ENCODE measurements around the gene BORCS6. TPM values are rescaled to one million over a fixed set of nuclear protein-coding genes. Genes with fewer than 3 reads are reported as not detected.

BORCS6 gene
- total and polyA plus RNA-seq, 3 donors from 2014 or later, result 8.5 to 10.4 (median 8.7) TPM

GRCh38 chr17:8149419-8150193 lies 40.4 kb downstream of the BORCS6 start:
- H3K4me1 ChIP-seq, result peaks cover 32% of the 10 kb centered on the region
- H3K27ac ChIP-seq, result peak overlapping the region; percentile 99 to 100
- H3K36me3 ChIP-seq (ENCODE audit: low read depth, missing control alignments), result no peaks in the 10 kb centered on the region
- DNase-seq, result no peak
- WGBS, 2 donors, result 93 to 95% methylated on average over 23 to 29 of the region's 29 CpGs
- H3K27me3 ChIP-seq, result no peaks in the 10 kb centered on the region
- TF ChIP-seq CTCF (IDR thresholded peaks at IDR 0.05) (no peak), POLR2A (IDR thresholded peaks at IDR 0.05) (no peak)
- intact Hi-C loops (cut with DNase I; ENCODE audit: low total_unique reads), result loop anchor here (5.0 kb wide), 1 partner anchor 307 kb away; no protein-coding TSS in a partner anchor
- no peak overlapping the region for H3K4me3 ChIP-seq
- H3K9me3 ChIP-seq, result no peaks in the 10 kb centered on the region

- TF ChIP-seq CTCF (IDR thresholded peaks at IDR 0.05), result no peak
- no peak for TF ChIP-seq POLR2A (IDR thresholded peaks at IDR 0.05)
- H3K27me3 ChIP-seq, result no peaks in the 10 kb centered on the region
- H3K27ac ChIP-seq, result peak overlapping the region in 1 of 2 donors; percentile 62
- intact Hi-C loops (cut with DNase I; ENCODE audit: low total_unique reads), result no loop called here
- H3K9me3 ChIP-seq, result no peaks in the 10 kb centered on the region
- no peak overlapping the region for H3K4me3 ChIP-seq
- 93 to 94% methylated on average over 9 to 13 of the region's 13 CpGs for WGBS, 2 donors
- no peaks in the 10 kb centered on the region for H3K36me3 ChIP-seq (ENCODE audit: low read depth, missing control alignments)
- no peak for DNase-seq
- peaks cover 24% of the 10 kb centered on the region for H3K4me1 ChIP-seq
Measured at GRCh38 chr17:8148560-8148959, 41.4 kb downstream of the BORCS6 start.

GRCh38 chr17:8147805-8148404 lies 42.1 kb downstream of the BORCS6 start:
- H3K4me1 ChIP-seq, result peaks cover 17% of the 10 kb centered on the region
- whole genome bisulfite sequencing, 2 donors, result 82 to 91% methylated on average over 7 to 13 of the region's 13 CpGs
- DNase-seq, result no peak
- no peak for TF ChIP-seq CTCF (IDR thresholded peaks at IDR 0.05)
- no peak for TF ChIP-seq POLR2A (IDR thresholded peaks at IDR 0.05)
- intact Hi-C loops (cut with DNase I; ENCODE audit: low total_unique reads), result no loop called here
- no peaks in the 10 kb centered on the region for H3K9me3 ChIP-seq
- no peaks in the 10 kb centered on the region for H3K36me3 ChIP-seq (ENCODE audit: low read depth, missing control alignments)
- no peaks in the 10 kb centered on the region for H3K27me3 ChIP-seq
- H3K27ac ChIP-seq, result peak overlapping the region; percentile 44 to 62
- H3K4me3 ChIP-seq, result no peak overlapping the region

GRCh38 chr17:8147141-8147804 lies 42.7 kb downstream of the BORCS6 start:
- H3K4me1 ChIP-seq, result peaks cover 12% of the 10 kb centered on the region
- H3K27ac ChIP-seq, result peak overlapping the region in 1 of 2 donors; percentile 62
- no peak for TF ChIP-seq CTCF (IDR thresholded peaks at IDR 0.05)
- no peaks in the 10 kb centered on the region for H3K27me3 ChIP-seq
- DNase-seq, result no peak
- no peaks in the 10 kb centered on the region for H3K9me3 ChIP-seq
- WGBS, 2 donors, result 85 to 90% methylated on average over 17 to 25 of the region's 26 CpGs
- no peak overlapping the region for H3K4me3 ChIP-seq
- intact Hi-C loops (cut with DNase I; ENCODE audit: low total_unique reads), result no loop called here
- H3K36me3 ChIP-seq (ENCODE audit: low read depth, missing control alignments), result no peaks in the 10 kb centered on the region
